ENCODE data around the gene BBIP1.

DNA sequence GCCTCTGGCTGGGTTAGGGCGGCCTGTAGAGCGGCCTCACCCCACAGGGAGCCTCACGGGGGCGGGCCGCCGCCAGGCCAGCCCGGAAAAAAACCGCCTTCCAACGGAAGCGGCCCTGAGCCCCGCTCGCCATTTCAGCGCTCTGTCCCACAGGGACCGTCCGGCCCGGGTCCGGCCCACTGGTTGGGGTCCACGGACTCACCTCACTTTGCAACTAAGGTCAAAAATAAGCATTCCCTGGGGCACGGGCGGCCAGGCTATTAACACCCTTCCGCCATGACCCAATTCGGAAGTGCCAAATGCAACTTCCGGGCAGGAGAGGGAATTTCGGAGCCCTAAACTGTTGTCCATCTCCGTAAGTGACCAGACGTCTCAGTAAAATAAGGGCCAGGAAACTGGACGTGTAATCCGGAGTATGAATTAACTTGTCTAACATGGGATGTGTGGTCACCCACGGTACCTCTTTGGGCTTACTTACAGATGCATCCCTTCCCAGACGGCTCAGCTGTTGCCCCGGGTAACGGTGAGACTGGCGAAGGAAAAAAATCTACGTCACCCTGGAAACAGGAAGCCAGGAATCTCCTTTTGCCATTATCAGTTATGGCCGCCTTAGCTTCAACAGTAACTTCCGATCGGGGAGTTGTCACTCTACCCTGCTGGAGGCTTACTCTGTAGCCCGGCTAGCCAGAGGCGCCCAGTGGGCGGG lies at the start of gene BBIP1:
- TF ChIP-seq SUZ12 (IDR thresholded peaks at IDR 0.05; ENCODE audit: extremely low read depth, insufficient read depth, insufficient read length) (no peak), YY1 (IDR thresholded peaks at IDR 0.05; ENCODE audit: insufficient read depth, insufficient read length) (peak; percentile 88)

Measured in NT2/D1 (cell line).